Thyroid gland (tissue), 4 donors: ENCODE data around the gene CCDC178.
A peak's percentile ranks its signal among the peaks of the same experiment; 100 is the strongest.

Experiments used
- CTCF ChIP-seq, 6 experiments: fragments of 200-600 bp in 3 of 6; fragments of 450-650 bp in 3 of 6; sonication (generic) in 3 of 6; IDR thresholded peaks; one replicate each; pipeline ENCODE4 v1.5.1; 2016 to 2019; ENCODE audit warnings: antibody characterized with exemption in 6 of 6, mild to moderate bottlenecking in 2 of 6, inconsistent platforms in 1 of 6, moderate library complexity in 1 of 6
- POLR2A ChIP-seq, 2 donors: fragments of 450-650 bp; IDR thresholded peaks; one replicate each; pipeline ENCODE4 v1.6.1; 2017; ENCODE audit warnings: antibody characterized with exemption in 2 of 2, mild to moderate bottlenecking in 2 of 2, moderate library complexity in 1 of 2

DNA sequence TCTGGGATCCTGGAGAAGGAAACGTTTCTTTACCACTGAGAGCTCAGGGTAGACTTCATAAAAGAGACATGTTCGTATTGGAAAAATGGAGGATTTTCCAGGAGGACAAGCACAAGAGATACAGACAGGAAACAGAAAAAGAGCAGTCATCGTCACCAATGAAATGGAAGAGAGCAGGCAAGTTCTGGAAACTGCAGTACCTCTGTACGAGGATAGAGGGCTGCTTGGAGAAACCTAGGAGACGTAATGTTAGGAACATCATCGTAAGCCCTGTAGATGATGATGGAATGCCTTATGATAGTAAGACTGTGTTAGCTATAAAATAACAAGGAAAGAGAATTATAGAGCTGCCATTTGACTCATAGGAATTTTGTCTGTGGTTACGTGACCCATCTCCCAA is 546.6 kb downstream of the CCDC178 start:
- TF ChIP-seq CTCF (IDR thresholded peaks at IDR 0.05) (peak in 1 of 6 experiments; percentile 23), POLR2A (IDR thresholded peaks at IDR 0.05) (no peak)
